Ramos (cell line): Measurements from ENCODE around the gene RAPGEF2.
"Not testable (repeated sequence)": the region's sequence is repeated elsewhere in the genome, so short reads cannot be mapped to it uniquely, and the experiment has no call there.

Experiments used
- in situ Hi-C: fragments of 300-500 bp; cut with MboI; formaldehyde crosslinking; loops from one replicate; pipeline ENCODE4 v1.14.3; 2022; ENCODE audit warnings: low sequenced_read_pairs; ENCODE audit not compliant: unreplicated experiment

Gene RAPGEF2

GRCh38 chr4:159097785-159098184 lies 5.1 kb upstream of the RAPGEF2 start:
- in situ Hi-C loops, result no loop called here

- in situ Hi-C loops, result no loop called here
These were observed 4.3 kb upstream of the RAPGEF2 start for GRCh38 chr4:159098482-159099127.

GRCh38 chr4:159101988-159102621 lies 774 bp upstream of the RAPGEF2 start:
- in situ Hi-C loops, result no loop called here

GRCh38 chr4:159103384-159103990 lies 608 bp downstream of the RAPGEF2 start:
- in situ Hi-C loops, result no loop called here

GRCh38 chr4:159104694-159105414 lies 2.0 kb downstream of the RAPGEF2 start:
- in situ Hi-C loops, result no loop called here

GRCh38 chr4:159105761-159106243 lies 2.9 kb downstream of the RAPGEF2 start:
- in situ Hi-C loops, result no loop called here

GRCh38 chr4:159106636-159107035 lies 3.8 kb downstream of the RAPGEF2 start:
- in situ Hi-C loops, result no loop called here

GRCh38 chr4:159107203-159107925 lies 4.5 kb downstream of the RAPGEF2 start:
- in situ Hi-C loops, result no loop called here

- in situ Hi-C loops, result no loop called here
These were observed 5.2 kb downstream of the RAPGEF2 start for GRCh38 chr4:159108124-159108523.

GRCh38 chr4:159110961-159111360 lies 8.1 kb downstream of the RAPGEF2 start:
- in situ Hi-C loops, result no loop called here

GRCh38 chr4:159111416-159111815 lies 8.5 kb downstream of the RAPGEF2 start:
- in situ Hi-C loops, result no loop called here

GRCh38 chr4:159113366-159113765 lies 10.5 kb downstream of the RAPGEF2 start:
- in situ Hi-C loops, result not testable (repeated sequence)

- in situ Hi-C loops, result not testable (repeated sequence)
These were observed 13.2 kb downstream of the RAPGEF2 start for GRCh38 chr4:159116098-159116497.

- in situ Hi-C loops, result not testable (repeated sequence)
These were observed 13.8 kb downstream of the RAPGEF2 start for GRCh38 chr4:159116693-159117092.

GRCh38 chr4:159117564-159117963 lies 14.7 kb downstream of the RAPGEF2 start:
- in situ Hi-C loops, result no loop called here

- in situ Hi-C loops, result no loop called here
These were observed 15.1 kb downstream of the RAPGEF2 start for GRCh38 chr4:159117968-159118367.

- in situ Hi-C loops, result no loop called here
These were observed 18.5 kb downstream of the RAPGEF2 start for GRCh38 chr4:159121371-159121770.

GRCh38 chr4:159126716-159127115 lies 23.8 kb downstream of the RAPGEF2 start:
- in situ Hi-C loops, result no loop called here

GRCh38 chr4:159127745-159128518 lies 25.1 kb downstream of the RAPGEF2 start:
- in situ Hi-C loops, result no loop called here
